ENCODE data around the gene SPATA24. TPM values are rescaled to one million over a fixed set of nuclear protein-coding genes. Genes with fewer than 3 reads are reported as not detected.
"Not testable (repeated sequence)": the region's sequence is repeated elsewhere in the genome, so short reads cannot be mapped to it uniquely, and the experiment has no call there.

SPATA24 gene
- total RNA-seq, 4 donors from 2014 or later = 1.5 to 13.5 (median 6.3) TPM

DNA sequence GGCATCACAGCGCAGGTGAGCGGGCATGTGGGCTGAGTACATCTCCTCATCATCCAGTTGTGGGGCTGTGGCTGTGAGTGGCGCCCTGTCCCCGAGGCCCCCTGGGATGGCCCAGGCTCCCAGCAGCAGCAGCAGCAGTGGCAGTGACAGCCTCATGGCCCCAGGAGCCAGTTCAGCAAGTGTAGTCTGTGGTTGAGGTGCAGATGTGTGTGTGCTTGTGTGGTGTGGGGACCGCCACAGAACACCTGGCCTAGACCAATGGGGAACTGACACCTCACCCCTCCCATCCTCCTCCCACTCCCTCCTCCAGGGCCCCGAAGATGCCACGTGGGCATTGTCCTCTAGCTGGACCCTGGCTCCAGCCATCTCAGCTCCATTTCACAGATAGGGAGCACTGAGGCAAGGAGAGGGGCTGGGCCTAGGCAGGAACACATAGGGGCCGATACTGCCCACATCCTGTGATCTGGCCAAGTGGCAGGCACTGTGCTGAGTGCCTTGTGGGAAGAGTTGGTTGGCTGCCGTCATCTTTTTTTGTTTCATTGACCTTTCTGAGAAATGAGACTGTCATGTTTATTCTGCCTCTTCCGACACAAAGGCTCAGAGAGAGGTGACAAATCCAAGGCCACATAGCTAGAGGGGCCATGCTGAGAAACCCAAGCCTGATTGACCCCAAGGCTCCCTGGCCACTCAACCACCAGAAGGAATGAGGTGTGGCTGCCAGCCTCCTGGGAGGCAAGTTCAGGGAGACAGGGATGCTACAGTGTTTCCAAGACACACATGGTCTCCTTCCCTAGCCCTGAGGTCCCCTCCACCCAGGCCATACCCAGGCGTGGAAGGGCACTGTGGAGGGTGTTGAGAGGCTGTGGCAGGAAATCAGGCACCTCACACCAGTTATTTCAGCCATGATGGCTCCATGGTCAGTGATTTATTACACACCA is 13.9 kb downstream of the SPATA24 start, which contains the start of gene MZB1:
Gene MZB1, minus strand, starts transcription at position 213 of the 938 bp plus-strand sequence. Its CDS starts 57 bp downstream, at position 156.
- H3K36me3 ChIP-seq = no peaks in the 10 kb centered on the region
- H3K4me1 ChIP-seq = peaks cover 0 to 58% (median 27%) of the 10 kb centered on the region in 3 donors
- 62 to 100% methylated on average over 1 to 6 of the region's 11 CpGs for WGBS, 2 donors (ENCODE audit: low coverage in 1 of 2)
- TF ChIP-seq POLR2A (IDR thresholded peaks at IDR 0.05) (no peak), EP300 (IDR thresholded peaks at IDR 0.05) (no peak), CTCF (IDR thresholded peaks at IDR 0.05) (no peak), POLR2AphosphoS5 (IDR thresholded peaks at IDR 0.05) (no peak)
- no peaks in the 10 kb centered on the region for H3K9me3 ChIP-seq
- no peak within 1 kb of the TSS for H3K4me3 ChIP-seq
- peaks cover 31% of the 10 kb centered on the region for H3K27me3 ChIP-seq
- no peak for ATAC-seq
- peak within 1 kb of the TSS in 2 of 4 donors; percentile 6 to 55 for H3K27ac ChIP-seq

GRCh38 chr5:139388198-139388821 is 15.6 kb downstream of the SPATA24 start:
- Histone ChIP-seq H3K4me1 (peaks cover 0 to 53% (median 30%) of the 10 kb centered on the region in 3 donors), H3K36me3 (no peaks in the 10 kb centered on the region), H3K27ac (no peak overlapping the region), H3K9me3 (no peaks in the 10 kb centered on the region), H3K27me3 (peaks cover 14% of the 10 kb centered on the region), H3K4me3 (no peak overlapping the region)
- no peak for ATAC-seq
- 37% methylated on average over 2 of the region's 8 CpGs; no CpG with 5 or more reads in 1 of the 2 donors for WGBS, 2 donors (ENCODE audit: low coverage in 1 of 2)
- no peak for TF ChIP-seq EP300 (IDR thresholded peaks at IDR 0.05)

- H3K27ac ChIP-seq = no peak overlapping the region
- peaks cover 8% of the 10 kb centered on the region for H3K27me3 ChIP-seq
- no peaks in the 10 kb centered on the region for H3K36me3 ChIP-seq
- no peak for TF ChIP-seq CTCF (IDR thresholded peaks at IDR 0.05)
- no peak for TF ChIP-seq POLR2AphosphoS5 (IDR thresholded peaks at IDR 0.05)
- no peak for TF ChIP-seq EP300 (IDR thresholded peaks at IDR 0.05)
- no peak for TF ChIP-seq POLR2A (IDR thresholded peaks at IDR 0.05)
- WGBS, 2 donors (ENCODE audit: low coverage in 1 of 2) = no CpG with 5 or more reads among the region's 10 CpGs
- no peaks in the 10 kb centered on the region for H3K9me3 ChIP-seq
- no peak overlapping the region for H3K4me3 ChIP-seq
- ATAC-seq = no peak
- H3K4me1 ChIP-seq = peaks cover 0 to 47% (median 28%) of the 10 kb centered on the region in 3 donors
Observed at GRCh38 chr5:139387611-139388197, 16.2 kb downstream of the SPATA24 start.

- H3K4me1 ChIP-seq = peaks cover 0 to 40% (median 22%) of the 10 kb centered on the region in 3 donors
- ATAC-seq, H3K27ac ChIP-seq, H3K9me3 ChIP-seq, H3K4me3 ChIP-seq, H3K27me3 ChIP-seq, H3K36me3 ChIP-seq: not testable (repeated sequence)
- 96 to 98% methylated on average over 8 to 9 of the region's 10 CpGs for WGBS, 2 donors (ENCODE audit: low coverage in 1 of 2)
Observed at GRCh38 chr5:139386956-139387355, 16.9 kb downstream of the SPATA24 start.

- H3K9me3 ChIP-seq = no peaks in the 10 kb centered on the region
- 88 to 91% methylated on average over 4 to 5 of the region's 5 CpGs for WGBS, 2 donors (ENCODE audit: low coverage in 1 of 2)
- no peak overlapping the region for H3K4me3 ChIP-seq
- no peaks in the 10 kb centered on the region for H3K36me3 ChIP-seq
- TF ChIP-seq POLR2AphosphoS5 (IDR thresholded peaks at IDR 0.05) (no peak), EP300 (IDR thresholded peaks at IDR 0.05) (no peak), POLR2A (IDR thresholded peaks at IDR 0.05) (no peak), CTCF (IDR thresholded peaks at IDR 0.05) (no peak)
- no peak for ATAC-seq
- H3K27me3 ChIP-seq = no peaks in the 10 kb centered on the region
- peaks cover 0 to 31% (median 13%) of the 10 kb centered on the region in 3 donors for H3K4me1 ChIP-seq
- H3K27ac ChIP-seq = no peak overlapping the region
Observed at GRCh38 chr5:139386050-139386438, 17.8 kb downstream of the SPATA24 start.
